Upper lobe of right lung (tissue), 1 donor: Measurements from ENCODE around the gene PKD2. TPM values are rescaled to one million over a fixed set of nuclear protein-coding genes. Genes with fewer than 3 reads are reported as not detected.
A peak's percentile ranks its signal among the peaks of the same experiment; 100 is the strongest.
"Not testable (repeated sequence)": the region's sequence is repeated elsewhere in the genome, so short reads cannot be mapped to it uniquely, and the experiment has no call there.

Source experiments
- ATAC-seq: fragments of 200-7000 bp; cut with Tn5 transposase; one replicate; pipeline ENCODE4 v1.9.1; 2020; ENCODE audit warnings: mild to moderate bottlenecking, moderate library complexity
- DNase-seq: peaks from one replicate; pipeline ENCODE4 v3.0.0-alpha.2; 2020
- H3K27ac ChIP-seq: fragments of 200-600 bp; one replicate; pipeline ENCODE4 v1.8.0; 2022
- H3K27me3 ChIP-seq: fragments of 200-600 bp; one replicate; pipeline ENCODE4 v1.8.0; 2022; ENCODE audit warnings: mild to moderate bottlenecking
- H3K36me3 ChIP-seq: fragments of 200-600 bp; one replicate; pipeline ENCODE4 v1.8.0; 2022
- H3K4me1 ChIP-seq: fragments of 200-600 bp; one replicate; pipeline ENCODE4 v1.8.0; 2022
- H3K4me3 ChIP-seq: fragments of 200-600 bp; one replicate; pipeline ENCODE4 v1.8.0; 2022; ENCODE audit warnings: mild to moderate bottlenecking
- H3K9me3 ChIP-seq: fragments of 200-600 bp; one replicate; pipeline ENCODE4 v1.8.0; 2022
- intact Hi-C: fragments of 100-400 bp; cut with DNase I; formaldehyde crosslinking; loops from one replicate; pipeline ENCODE4 v1.11.0; 2022
- total RNA-seq: library from RNA; stranded (reverse); fragmentation: NEBNext Ultra II Directional; extraction: Animal tissue kit (Norgen Biotek cat#: 25700); gene quantifications from one replicate; pipeline ENCODE4 v1.2.1, GENCODE V29; 2021
- TF ChIP-seq, protein P1 (sequence below): fragments of 200-600 bp; IDR thresholded peaks from one replicate; pipeline ENCODE4 v1.8.0; 2022; ENCODE audit warnings: antibody characterized with exemption
- donor health status: DM: no; HTN: yes; CAD: no; lungs with severe emphysema.

Gene PKD2
- total RNA-seq, 1 donor from 2014 or later: 37.8 TPM

DNA sequence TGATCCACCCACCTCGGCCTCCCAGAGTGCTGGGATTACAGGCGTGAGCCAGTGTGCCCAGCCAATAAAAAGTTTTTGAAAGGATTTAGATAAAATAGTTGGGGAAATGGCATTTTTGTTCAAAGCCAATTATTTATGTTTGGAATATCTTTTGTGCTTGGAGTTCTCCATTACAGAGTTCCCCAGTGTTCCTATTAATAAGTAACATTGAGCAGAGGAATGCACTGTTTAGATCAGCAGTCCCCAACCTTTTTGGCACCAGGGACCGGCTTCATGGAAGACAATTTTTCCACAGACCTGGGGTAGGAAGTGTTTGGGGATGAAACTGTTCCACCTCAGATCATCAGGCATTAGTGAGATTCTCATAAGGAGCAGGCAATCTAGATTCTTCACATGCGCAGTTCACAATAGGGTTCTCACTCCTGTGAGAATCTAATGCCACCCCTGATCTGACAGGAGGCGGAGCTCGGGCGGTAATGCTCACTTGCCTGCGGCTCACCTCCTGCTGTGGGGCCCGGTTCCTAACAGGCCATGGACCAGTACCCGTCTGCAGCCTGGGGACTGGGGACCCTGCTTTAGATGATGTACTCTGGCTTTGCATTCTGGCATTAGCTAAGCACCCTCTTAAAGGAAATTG lies 8.3 kb downstream of the PKD2 start:
- no peak overlapping the region for H3K4me3 ChIP-seq
- DNase-seq: no peak
- ATAC-seq: no peak
- H3K27me3 ChIP-seq: no peaks in the 10 kb centered on the region
- H3K4me1 ChIP-seq: peaks cover 22% of the 10 kb centered on the region
- no peak overlapping the region for H3K27ac ChIP-seq
- TF ChIP-seq, protein P1, sequence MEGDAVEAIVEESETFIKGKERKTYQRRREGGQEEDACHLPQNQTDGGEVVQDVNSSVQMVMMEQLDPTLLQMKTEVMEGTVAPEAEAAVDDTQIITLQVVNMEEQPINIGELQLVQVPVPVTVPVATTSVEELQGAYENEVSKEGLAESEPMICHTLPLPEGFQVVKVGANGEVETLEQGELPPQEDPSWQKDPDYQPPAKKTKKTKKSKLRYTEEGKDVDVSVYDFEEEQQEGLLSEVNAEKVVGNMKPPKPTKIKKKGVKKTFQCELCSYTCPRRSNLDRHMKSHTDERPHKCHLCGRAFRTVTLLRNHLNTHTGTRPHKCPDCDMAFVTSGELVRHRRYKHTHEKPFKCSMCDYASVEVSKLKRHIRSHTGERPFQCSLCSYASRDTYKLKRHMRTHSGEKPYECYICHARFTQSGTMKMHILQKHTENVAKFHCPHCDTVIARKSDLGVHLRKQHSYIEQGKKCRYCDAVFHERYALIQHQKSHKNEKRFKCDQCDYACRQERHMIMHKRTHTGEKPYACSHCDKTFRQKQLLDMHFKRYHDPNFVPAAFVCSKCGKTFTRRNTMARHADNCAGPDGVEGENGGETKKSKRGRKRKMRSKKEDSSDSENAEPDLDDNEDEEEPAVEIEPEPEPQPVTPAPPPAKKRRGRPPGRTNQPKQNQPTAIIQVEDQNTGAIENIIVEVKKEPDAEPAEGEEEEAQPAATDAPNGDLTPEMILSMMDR: no peak
- intact Hi-C loops: no loop called here
- H3K9me3 ChIP-seq: no peaks in the 10 kb centered on the region
- peaks cover 6% of the 10 kb centered on the region for H3K36me3 ChIP-seq

DNA sequence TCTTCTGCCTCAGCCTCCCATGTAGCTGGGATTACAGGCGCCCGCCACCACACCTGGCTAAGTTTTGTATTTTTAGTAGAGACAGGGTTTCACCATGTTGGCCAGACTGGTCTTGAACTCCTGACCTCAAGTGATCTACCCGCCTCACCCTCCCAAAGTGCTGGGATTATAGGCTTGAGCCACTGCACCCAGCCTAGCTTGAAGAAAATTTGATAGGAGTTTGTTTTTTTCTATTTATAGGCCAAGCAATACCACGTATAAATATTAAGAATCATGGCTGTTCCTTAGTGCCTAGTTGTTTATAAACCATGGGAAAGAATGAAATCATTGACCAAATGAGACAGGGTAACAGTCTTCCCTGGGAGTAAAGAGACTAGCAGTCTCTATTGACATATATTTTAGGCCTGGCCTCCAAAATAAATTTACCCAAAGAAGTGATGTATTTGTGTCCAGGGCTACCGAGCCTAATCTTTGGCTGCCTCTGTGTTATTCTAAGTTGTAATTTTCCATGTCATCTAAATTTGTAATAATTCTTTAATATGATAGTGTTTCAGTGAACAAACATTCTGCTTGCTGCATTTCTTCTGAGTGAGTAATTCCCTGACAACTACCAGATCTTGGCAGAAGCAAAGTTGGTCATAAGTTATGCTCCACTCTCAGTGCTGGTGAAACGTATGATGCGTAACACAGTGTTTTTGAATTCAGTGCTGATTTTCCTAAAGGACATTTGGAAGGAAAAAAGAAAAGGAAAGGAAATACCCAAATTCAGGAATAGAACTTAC lies 10.3 kb downstream of the PKD2 start:
- Histone ChIP-seq H3K36me3 (peaks cover 13% of the 10 kb centered on the region), H3K4me3 (no peak overlapping the region), H3K9me3 (no peaks in the 10 kb centered on the region), H3K4me1 (peaks cover 14% of the 10 kb centered on the region), H3K27ac (peak overlapping the region; percentile 58), H3K27me3 (no peaks in the 10 kb centered on the region)
- TF ChIP-seq, protein P1: no peak
- DNase-seq: no peak
- peak; percentile 24 for ATAC-seq
- intact Hi-C loops: no loop called here

DNA sequence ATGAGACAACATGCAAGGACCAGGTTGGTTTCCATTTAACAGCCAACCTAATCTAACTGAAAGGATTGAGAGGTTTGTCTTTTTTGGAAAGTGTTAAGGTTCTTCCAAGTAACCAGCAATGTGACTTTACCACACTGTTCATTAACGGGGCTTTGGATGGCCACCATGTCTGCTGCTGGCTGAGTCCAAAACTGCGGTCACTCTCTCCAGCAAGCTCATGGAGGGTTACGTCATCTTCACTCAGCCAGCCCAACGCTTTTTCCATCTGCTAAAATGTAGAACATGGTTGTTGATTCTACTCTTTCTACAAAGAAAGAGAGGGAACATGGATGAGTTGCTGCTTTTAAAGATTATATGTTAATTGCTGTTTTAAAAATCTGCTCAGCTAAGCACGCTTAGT lies 11.0 kb downstream of the PKD2 start:
- Histone ChIP-seq H3K4me3 (no peak overlapping the region), H3K27me3 (no peaks in the 10 kb centered on the region), H3K27ac (peak overlapping the region; percentile 26), H3K4me1 (peaks cover 14% of the 10 kb centered on the region), H3K9me3 (no peaks in the 10 kb centered on the region), H3K36me3 (peaks cover 13% of the 10 kb centered on the region)
- DNase-seq (no peak), ATAC-seq (no peak)
- intact Hi-C loops: no loop called here
- TF ChIP-seq, protein P1: no peak

DNA sequence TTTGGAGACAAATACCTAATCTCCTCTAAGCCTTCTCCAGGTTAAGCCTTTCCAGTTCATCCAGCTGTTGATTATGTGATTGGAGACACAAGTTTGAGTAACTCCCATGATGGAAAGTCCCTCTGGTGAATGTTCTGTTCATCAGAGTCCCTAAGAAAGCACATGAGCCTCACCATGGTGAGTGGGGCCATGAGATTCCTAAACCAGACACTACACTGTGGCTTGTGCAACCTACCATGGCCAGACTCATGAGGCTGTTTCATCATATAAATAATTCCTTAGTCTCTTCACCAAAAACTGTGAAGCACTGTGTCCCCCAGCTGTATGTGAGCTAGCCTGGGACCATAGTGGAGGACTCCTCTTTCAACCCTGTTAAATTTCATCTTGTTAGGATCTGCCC lies 14.4 kb downstream of the PKD2 start:
- H3K9me3 ChIP-seq: no peaks in the 10 kb centered on the region
- TF ChIP-seq, protein P1: no peak
- peaks cover 6% of the 10 kb centered on the region for H3K4me1 ChIP-seq
- intact Hi-C loops: no loop called here
- no peak for DNase-seq
- H3K36me3 ChIP-seq: peaks cover 13% of the 10 kb centered on the region
- no peak overlapping the region for H3K27ac ChIP-seq
- peak; percentile 33 for ATAC-seq
- H3K27me3 ChIP-seq: no peaks in the 10 kb centered on the region
- H3K4me3 ChIP-seq: no peak overlapping the region

DNA sequence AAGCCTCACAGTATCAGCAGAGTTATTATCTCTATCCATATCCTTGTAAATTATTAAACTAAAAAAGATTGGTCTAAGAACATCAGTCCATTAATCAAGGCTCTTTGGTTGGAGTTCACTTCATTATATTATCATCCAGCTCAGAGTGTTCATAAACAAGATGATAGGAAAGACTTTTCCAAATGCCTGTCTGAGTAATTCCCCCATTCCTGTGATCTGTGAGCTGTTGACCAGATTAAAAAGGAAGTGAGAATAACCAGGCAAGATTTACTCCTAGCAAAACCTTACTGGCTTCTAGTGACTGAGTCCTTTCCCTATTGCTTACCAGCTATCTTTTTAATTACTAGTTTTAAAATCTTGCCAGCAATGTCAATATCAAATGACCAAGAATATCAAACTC lies 14.9 kb downstream of the PKD2 start:
- TF ChIP-seq, protein P1: no peak
- H3K27me3 ChIP-seq: no peaks in the 10 kb centered on the region
- H3K4me3 ChIP-seq: no peak overlapping the region
- H3K36me3 ChIP-seq: peaks cover 13% of the 10 kb centered on the region
- H3K4me1 ChIP-seq: peaks cover 6% of the 10 kb centered on the region
- ATAC-seq: no peak
- DNase-seq: no peak
- no peaks in the 10 kb centered on the region for H3K9me3 ChIP-seq
- intact Hi-C loops: no loop called here
- H3K27ac ChIP-seq: no peak overlapping the region

DNA sequence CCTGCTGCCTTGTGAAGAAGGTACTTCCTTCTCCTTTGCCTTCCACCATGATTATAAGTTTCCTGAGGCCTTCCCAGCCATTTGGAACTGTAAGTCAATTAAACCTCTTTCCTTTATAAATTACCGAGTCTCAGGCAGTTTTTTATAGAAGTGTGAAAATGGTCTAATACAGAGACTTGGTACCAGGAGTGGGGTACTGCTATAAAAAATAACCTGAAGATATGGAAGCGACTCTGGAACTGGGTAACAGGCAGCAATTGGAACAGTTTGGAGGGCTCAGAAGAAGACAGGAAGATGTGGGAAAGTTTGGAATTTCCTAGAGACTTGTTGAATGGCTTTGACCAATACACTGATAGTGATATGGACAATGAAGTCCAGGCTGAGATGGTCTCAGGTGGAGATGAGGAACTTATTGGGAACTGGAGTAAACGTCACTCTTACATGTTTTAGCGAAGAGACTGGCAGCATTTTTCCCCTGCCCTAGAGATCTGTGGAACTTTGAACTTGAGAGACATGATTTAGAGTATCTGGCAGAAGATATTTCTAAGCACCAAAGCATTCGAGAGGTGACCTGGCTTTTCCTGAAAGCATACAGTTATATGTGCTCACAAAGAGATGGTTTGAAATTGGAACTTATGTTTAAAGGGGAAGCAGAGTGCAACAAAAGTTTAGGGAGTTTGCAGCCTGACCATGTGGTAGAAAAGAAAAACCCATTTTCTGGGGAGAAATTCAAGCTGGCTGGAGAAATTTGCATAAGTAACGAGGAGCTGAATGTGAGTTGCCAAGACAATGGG lies 18.6 kb downstream of the PKD2 start:
- H3K4me1 ChIP-seq, H3K27me3 ChIP-seq, H3K27ac ChIP-seq, H3K36me3 ChIP-seq, H3K4me3 ChIP-seq, intact Hi-C loops, DNase-seq, ATAC-seq, H3K9me3 ChIP-seq: not testable (repeated sequence)
